ENCODE data around the gene DLGAP4. TPM values are rescaled to one million over a fixed set of nuclear protein-coding genes. Genes with fewer than 3 reads are reported as not detected.

The DLGAP4 gene
- total and polyA plus RNA-seq, 9 of the 15 experiments (the other 6 are each of a cell fraction or from before 2014, with no cell fraction given), result 0.31 to 34.1 (median 4.5) TPM

DNA sequence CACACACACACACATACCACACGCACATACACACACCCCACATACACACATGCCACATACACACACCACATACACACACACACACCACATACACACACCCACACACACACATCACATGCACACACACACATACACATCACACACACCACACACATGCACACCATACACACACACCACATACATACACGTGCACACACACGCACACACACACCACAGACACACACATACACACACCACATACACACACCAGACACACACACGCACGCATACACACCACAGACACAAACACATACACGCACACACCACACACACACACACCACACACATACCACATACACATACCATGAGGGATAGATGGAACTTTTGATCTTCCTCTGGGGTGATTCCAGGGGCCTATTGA lies 90.2 kb downstream of the DLGAP4 start:
- peaks cover 18% of the 10 kb centered on the region; the same call in 1 of the 2 replicates for H4K20me1 ChIP-seq (replicated peaks; ENCODE audit: control insufficient read depth, insufficient read depth, low read length)
- ATAC-seq, result no peak
- ChIA-PET CTCF (ENCODE audit: low intra/inter-chr PET ratio) (no interaction called here), POLR2A (no interaction called here)
- BruUV-seq (replicated peaks), result no TSS peak
- H3K9ac ChIP-seq (ENCODE audit: insufficient read depth in 1 of 2, low read depth in 2 of 2, low read length in 2 of 2), result no peak overlapping the region
- peak; percentile 82 for FAIRE-seq
- H3K4me1 ChIP-seq (replicated peaks in 1 of 2; ENCODE audit: control insufficient read depth in 2 of 2, insufficient read depth in 2 of 2, low read length in 2 of 2), result peaks cover 0 to 3% of the 10 kb centered on the region in 2 experiments; a peak in 1 of 5 replicates
- H3K9me1 ChIP-seq (ENCODE audit: control insufficient read depth, insufficient read depth, low read length), result no peaks in the 10 kb centered on the region
- no peaks in the 10 kb centered on the region for H3K9me3 ChIP-seq (replicated peaks; ENCODE audit: control insufficient read depth, insufficient read depth, low read depth, low read length)
- DNase-seq (ENCODE audit: extremely low read depth in 1 of 4, low spot score in 3 of 4), result no peak
- no peak overlapping the region for H3K4me3 ChIP-seq
- intact Hi-C loops (cut with micrococcal nuclease) (no loop called here), in situ Hi-C loops (cut with MboI) (no loop called here)
- H3K4me2 ChIP-seq (ENCODE audit: insufficient read depth, low read length), result no peak overlapping the region
- no peak overlapping the region for H2AFZ ChIP-seq (ENCODE audit: low read depth, low read length)
- H3K27me3 ChIP-seq (ENCODE audit: control insufficient read depth in 2 of 2, insufficient read depth in 2 of 2, low read length in 2 of 2), result peaks cover 15 to 51% of the 10 kb centered on the region in 2 experiments; a peak in 4 of 5 replicates
- H3K36me3 ChIP-seq (ENCODE audit: control insufficient read depth, insufficient read depth, low read length), result no peaks in the 10 kb centered on the region
- H3K27ac ChIP-seq (ENCODE audit: extremely low read depth, low read depth, low read length), result no peak overlapping the region
- no peaks in the 10 kb centered on the region for H3K79me2 ChIP-seq (ENCODE audit: control insufficient read depth, insufficient read depth, low read length)
- 46% methylated on average over 5 of the region's 6 CpGs for WGBS (ENCODE audit: insufficient coverage, low coverage, missing lambda C conversion rate)
- no peak for TF ChIP-seq ETV5 (CRISPR knock-in tag; IDR thresholded peaks at IDR 0.05; ENCODE audit: low read depth)
- no peak for TF ChIP-seq HEY1 (CRISPR knock-in tag; IDR thresholded peaks at IDR 0.05; ENCODE audit: borderline replicate concordance)
- TF ChIP-seq HNRNPH1 (optimal IDR thresholded peaks at IDR 0.05; ENCODE audit: low read depth, low read length), result no peak
- no peak for TF ChIP-seq ZZZ3 (IDR thresholded peaks at IDR 0.05)
- TF ChIP-seq, protein P1, sequence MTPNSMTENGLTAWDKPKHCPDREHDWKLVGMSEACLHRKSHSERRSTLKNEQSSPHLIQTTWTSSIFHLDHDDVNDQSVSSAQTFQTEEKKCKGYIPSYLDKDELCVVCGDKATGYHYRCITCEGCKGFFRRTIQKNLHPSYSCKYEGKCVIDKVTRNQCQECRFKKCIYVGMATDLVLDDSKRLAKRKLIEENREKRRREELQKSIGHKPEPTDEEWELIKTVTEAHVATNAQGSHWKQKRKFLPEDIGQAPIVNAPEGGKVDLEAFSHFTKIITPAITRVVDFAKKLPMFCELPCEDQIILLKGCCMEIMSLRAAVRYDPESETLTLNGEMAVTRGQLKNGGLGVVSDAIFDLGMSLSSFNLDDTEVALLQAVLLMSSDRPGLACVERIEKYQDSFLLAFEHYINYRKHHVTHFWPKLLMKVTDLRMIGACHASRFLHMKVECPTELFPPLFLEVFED (CRISPR knock-in tag; conservative IDR thresholded peaks at IDR 0.05), result peak; percentile 57; the same call in 1 of the 2 replicates
- no peak for TF ChIP-seq IRF2 (CRISPR knock-in tag; IDR thresholded peaks at IDR 0.05)
- TF ChIP-seq, protein P2, sequence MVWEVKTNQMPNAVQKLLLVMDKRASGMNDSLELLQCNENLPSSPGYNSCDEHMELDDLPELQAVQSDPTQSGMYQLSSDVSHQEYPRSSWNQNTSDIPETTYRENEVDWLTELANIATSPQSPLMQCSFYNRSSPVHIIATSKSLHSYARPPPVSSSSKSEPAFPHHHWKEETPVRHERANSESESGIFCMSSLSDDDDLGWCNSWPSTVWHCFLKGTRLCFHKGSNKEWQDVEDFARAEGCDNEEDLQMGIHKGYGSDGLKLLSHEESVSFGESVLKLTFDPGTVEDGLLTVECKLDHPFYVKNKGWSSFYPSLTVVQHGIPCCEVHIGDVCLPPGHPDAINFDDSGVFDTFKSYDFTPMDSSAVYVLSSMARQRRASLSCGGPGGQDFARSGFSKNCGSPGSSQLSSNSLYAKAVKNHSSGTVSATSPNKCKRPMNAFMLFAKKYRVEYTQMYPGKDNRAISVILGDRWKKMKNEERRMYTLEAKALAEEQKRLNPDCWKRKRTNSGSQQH (CRISPR knock-in tag; IDR thresholded peaks at IDR 0.05), result peak; percentile 85; the same call in 1 of the 2 replicates
- TF ChIP-seq HDAC1 (IDR thresholded peaks at IDR 0.05), result no peak
- TF ChIP-seq, protein P3, sequence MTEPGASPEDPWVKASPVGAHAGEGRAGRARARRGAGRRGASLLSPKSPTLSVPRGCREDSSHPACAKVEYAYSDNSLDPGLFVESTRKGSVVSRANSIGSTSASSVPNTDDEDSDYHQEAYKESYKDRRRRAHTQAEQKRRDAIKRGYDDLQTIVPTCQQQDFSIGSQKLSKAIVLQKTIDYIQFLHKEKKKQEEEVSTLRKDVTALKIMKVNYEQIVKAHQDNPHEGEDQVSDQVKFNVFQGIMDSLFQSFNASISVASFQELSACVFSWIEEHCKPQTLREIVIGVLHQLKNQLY (CRISPR knock-in tag; conservative IDR thresholded peaks at IDR 0.05), result no peak
- no peak for TF ChIP-seq FOXJ3 (CRISPR knock-in tag; IDR thresholded peaks at IDR 0.05)
- TF ChIP-seq, protein P4, sequence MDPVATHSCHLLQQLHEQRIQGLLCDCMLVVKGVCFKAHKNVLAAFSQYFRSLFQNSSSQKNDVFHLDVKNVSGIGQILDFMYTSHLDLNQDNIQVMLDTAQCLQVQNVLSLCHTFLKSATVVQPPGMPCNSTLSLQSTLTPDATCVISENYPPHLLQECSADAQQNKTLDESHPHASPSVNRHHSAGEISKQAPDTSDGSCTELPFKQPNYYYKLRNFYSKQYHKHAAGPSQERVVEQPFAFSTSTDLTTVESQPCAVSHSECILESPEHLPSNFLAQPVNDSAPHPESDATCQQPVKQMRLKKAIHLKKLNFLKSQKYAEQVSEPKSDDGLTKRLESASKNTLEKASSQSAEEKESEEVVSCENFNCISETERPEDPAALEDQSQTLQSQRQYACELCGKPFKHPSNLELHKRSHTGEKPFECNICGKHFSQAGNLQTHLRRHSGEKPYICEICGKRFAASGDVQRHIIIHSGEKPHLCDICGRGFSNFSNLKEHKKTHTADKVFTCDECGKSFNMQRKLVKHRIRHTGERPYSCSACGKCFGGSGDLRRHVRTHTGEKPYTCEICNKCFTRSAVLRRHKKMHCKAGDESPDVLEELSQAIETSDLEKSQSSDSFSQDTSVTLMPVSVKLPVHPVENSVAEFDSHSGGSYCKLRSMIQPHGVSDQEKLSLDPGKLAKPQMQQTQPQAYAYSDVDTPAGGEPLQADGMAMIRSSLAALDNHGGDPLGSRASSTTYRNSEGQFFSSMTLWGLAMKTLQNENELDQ (CRISPR knock-in tag; IDR thresholded peaks at IDR 0.05; ENCODE audit: borderline replicate concordance), result no peak
- TF ChIP-seq MXI1 (IDR thresholded peaks at IDR 0.05; ENCODE audit: low read depth, low read length), result no peak
- TF ChIP-seq HIVEP1 (CRISPR knock-in tag; IDR thresholded peaks at IDR 0.05), result no peak
- TF ChIP-seq PCBP2 (IDR thresholded peaks at IDR 0.05; ENCODE audit: low read depth, low read length, poor library complexity, severe bottlenecking), result no peak
- TF ChIP-seq NBN (IDR thresholded peaks at IDR 0.05; ENCODE audit: low read depth), result no peak

Measured in K562 (cell line).